ENCODE measurements around the gene GPC5. TPM values are rescaled to one million over a fixed set of nuclear protein-coding genes. Genes with fewer than 3 reads are reported as not detected.

The GPC5 gene
- total RNA-seq, 1 experiment from 2014 or later: 0.15 TPM

DNA sequence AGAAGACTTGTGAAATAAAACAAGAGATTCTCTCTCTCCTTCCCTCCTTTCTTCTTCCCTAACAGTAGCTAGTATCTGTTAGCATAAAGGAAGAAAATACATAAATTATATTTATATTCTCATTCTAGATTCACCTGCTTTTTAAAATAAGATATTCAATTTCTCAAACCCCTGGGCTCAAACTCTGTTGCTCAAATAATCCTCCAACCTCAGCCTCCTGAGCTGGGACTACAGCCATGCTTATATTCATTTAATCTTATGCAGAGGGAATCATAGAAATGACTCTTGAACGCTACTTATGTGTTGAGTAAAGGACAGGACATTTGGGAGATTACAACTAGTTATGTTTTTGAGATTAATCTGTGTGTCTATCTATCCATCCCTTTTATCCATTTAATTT lies 56.2 kb downstream of the GPC5 start:
- Histone ChIP-seq H3K14ac (ENCODE audit: insufficient read depth, low read length) (no peak overlapping the region), H3K4me2 (ENCODE audit: insufficient read depth, insufficient read length, low read length) (no peak overlapping the region), H3K4ac (ENCODE audit: low read depth, low read length) (no peak overlapping the region), H2AK5ac (ENCODE audit: insufficient read length, low read length) (no peak overlapping the region), H3K4me1 (ENCODE audit: insufficient read depth, low read length) (no peaks in the 10 kb centered on the region), H4K5ac (ENCODE audit: insufficient read length, low read depth, low read length) (no peak overlapping the region), H3K23ac (ENCODE audit: insufficient read length, low read depth, low read length) (no peak overlapping the region), H3K9me3 (ENCODE audit: control insufficient read depth, low read depth, low read length) (no peaks in the 10 kb centered on the region), H2BK20ac (ENCODE audit: low read depth, low read length, poor library complexity, severe bottlenecking) (no peak overlapping the region), H2BK15ac (ENCODE audit: low read depth, low read length) (no peak overlapping the region), H3K9ac (ENCODE audit: extremely low read depth, insufficient read length, low read length) (no peak overlapping the region), H3K56ac (ENCODE audit: insufficient read length, low read depth, low read length) (no peak overlapping the region), H2BK120ac (ENCODE audit: low read depth, low read length, poor library complexity, severe bottlenecking) (no peak overlapping the region), H2BK5ac (ENCODE audit: insufficient read length, low read length) (no peak overlapping the region), H2BK12ac (ENCODE audit: insufficient read length, low read depth, low read length) (no peak overlapping the region), H4K91ac (ENCODE audit: insufficient read length, low read depth, low read length) (no peak overlapping the region), H3K18ac (ENCODE audit: insufficient read length, low read depth, low read length) (no peak overlapping the region), H4K8ac (replicated peaks; ENCODE audit: insufficient read length, low read depth, low read length) (no peak overlapping the region), H3K27ac (ENCODE audit: insufficient read length, low read depth, low read length) (no peak overlapping the region), H3K79me2 (ENCODE audit: insufficient read depth, low read length) (no peaks in the 10 kb centered on the region), H3K79me1 (ENCODE audit: insufficient read depth, low read depth, low read length, poor library complexity, severe bottlenecking) (no peaks in the 10 kb centered on the region), H3K23me2 (ENCODE audit: insufficient read length, low read depth, low read length, poor library complexity, severe bottlenecking) (no peaks in the 10 kb centered on the region), H4K20me1 (ENCODE audit: control insufficient read depth, insufficient read depth, insufficient read length) (no peaks in the 10 kb centered on the region), H3T11ph (ENCODE audit: low read length) (no peak overlapping the region), H2AFZ (ENCODE audit: low read length) (no peak overlapping the region), H3K27me3 (ENCODE audit: insufficient read depth, low read length) (no peaks in the 10 kb centered on the region)
- no CpG with 5 or more reads among the region's 1 CpG for WGBS (ENCODE audit: extremely low coverage, insufficient read length, low lambda C conversion rate)
- H3K9me3 Mint-ChIP-seq: no peaks in the 10 kb centered on the region
- no peak overlapping the region for H3K27ac Mint-ChIP-seq
- TF ChIP-seq, protein P1, sequence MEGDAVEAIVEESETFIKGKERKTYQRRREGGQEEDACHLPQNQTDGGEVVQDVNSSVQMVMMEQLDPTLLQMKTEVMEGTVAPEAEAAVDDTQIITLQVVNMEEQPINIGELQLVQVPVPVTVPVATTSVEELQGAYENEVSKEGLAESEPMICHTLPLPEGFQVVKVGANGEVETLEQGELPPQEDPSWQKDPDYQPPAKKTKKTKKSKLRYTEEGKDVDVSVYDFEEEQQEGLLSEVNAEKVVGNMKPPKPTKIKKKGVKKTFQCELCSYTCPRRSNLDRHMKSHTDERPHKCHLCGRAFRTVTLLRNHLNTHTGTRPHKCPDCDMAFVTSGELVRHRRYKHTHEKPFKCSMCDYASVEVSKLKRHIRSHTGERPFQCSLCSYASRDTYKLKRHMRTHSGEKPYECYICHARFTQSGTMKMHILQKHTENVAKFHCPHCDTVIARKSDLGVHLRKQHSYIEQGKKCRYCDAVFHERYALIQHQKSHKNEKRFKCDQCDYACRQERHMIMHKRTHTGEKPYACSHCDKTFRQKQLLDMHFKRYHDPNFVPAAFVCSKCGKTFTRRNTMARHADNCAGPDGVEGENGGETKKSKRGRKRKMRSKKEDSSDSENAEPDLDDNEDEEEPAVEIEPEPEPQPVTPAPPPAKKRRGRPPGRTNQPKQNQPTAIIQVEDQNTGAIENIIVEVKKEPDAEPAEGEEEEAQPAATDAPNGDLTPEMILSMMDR (conservative IDR thresholded peaks at IDR 0.05): no peak
- H3K4me1 Mint-ChIP-seq: no peaks in the 10 kb centered on the region
- H3K27me3 Mint-ChIP-seq (ENCODE audit: low read depth): no peaks in the 10 kb centered on the region
- H3K4me3 Mint-ChIP-seq: no peak overlapping the region
- no peaks in the 10 kb centered on the region for H3K36me3 Mint-ChIP-seq (ENCODE audit: insufficient read depth in 1 of 3, low read depth in 3 of 3)
- DNase-seq: no peak

All from H9 (cell line).